ENCODE measurements around the gene MZB1.

- no peak for TF ChIP-seq EP300 (IDR thresholded peaks at IDR 0.05)
- TF ChIP-seq CTCF (IDR thresholded peaks at IDR 0.05), result no peak
Measured at GRCh38 chr5:139418793-139419192, 29.1 kb upstream of the MZB1 start.
